Spleen (tissue), 11 donors: Measurements from ENCODE around the gene HOXB4. TPM values are rescaled to one million over a fixed set of nuclear protein-coding genes. Genes with fewer than 3 reads are reported as not detected.

Experiments
- DNase-seq: peaks from one replicate; pipeline ENCODE4 v3.0.0-alpha.2; 2020
- H3K27ac ChIP-seq, 8 donors: fragments of 200-600 bp; sonication (generic) in 7 of 8; 1 replicate in 4 of 8; 2 replicates in 4 of 8; pipeline versions ENCODE4 v1.5.0 to v1.8.0; 2016 to 2021; ENCODE audit warnings: inconsistent platforms in 4 of 8, mild to moderate bottlenecking in 4 of 8, moderate library complexity in 1 of 8
- H3K27me3 ChIP-seq, 7 donors: fragments of 200-600 bp; sonication (generic) in 6 of 7; replicated peaks in 1 of 7; 1 replicate in 4 of 7; 2 replicates in 3 of 7; pipeline versions ENCODE4 v1.5.0 to v1.8.0; 2016 to 2021; ENCODE audit warnings: inconsistent platforms in 3 of 7, mild to moderate bottlenecking in 1 of 7
- H3K36me3 ChIP-seq, 6 donors: fragments of 200-600 bp; sonication (generic) in 5 of 6; 1 replicate in 4 of 6; 2 replicates in 2 of 6; pipeline versions ENCODE4 v1.5.0 to v1.8.0; 2016 to 2021; ENCODE audit warnings: inconsistent platforms in 2 of 6
- H3K4me1 ChIP-seq, 6 donors: fragments of 200-600 bp; sonication (generic) in 5 of 6; 1 replicate in 3 of 6; 2 replicates in 3 of 6; pipeline versions ENCODE4 v1.5.0 to v1.8.0; 2016 to 2021; ENCODE audit warnings: inconsistent platforms in 3 of 6
- H3K4me3 ChIP-seq, 8 donors: fragments of 200-600 bp; sonication (generic) in 7 of 8; 1 replicate in 4 of 8; 2 replicates in 4 of 8; pipeline versions ENCODE4 v1.5.0 to v1.8.0; 2016 to 2021; ENCODE audit warnings: inconsistent platforms in 4 of 8, mild to moderate bottlenecking in 4 of 8, moderate library complexity in 2 of 8
- H3K9me3 ChIP-seq, 8 donors: fragments of 200-600 bp; sonication (generic) in 7 of 8; 1 replicate in 4 of 8; 2 replicates in 4 of 8; pipeline versions ENCODE4 v1.5.0 to v1.8.0; 2016 to 2021; ENCODE audit warnings: inconsistent platforms in 4 of 8
- CTCF ChIP-seq, 11 experiments: fragments of 200-600 bp in 7 of 11; fragments of 450-650 bp in 4 of 11; sonication (generic) in 4 of 11; IDR thresholded peaks in 8 of 11; conservative IDR thresholded peaks in 3 of 11; 1 replicate in 7 of 11; 2 replicates in 4 of 11; pipeline versions ENCODE4 v1.4.0 to v1.8.0; 2016 to 2021; ENCODE audit warnings: antibody characterized with exemption in 11 of 11, inconsistent platforms in 4 of 11, mild to moderate bottlenecking in 1 of 11
- POLR2A ChIP-seq, 3 donors: fragments of 450-650 bp; IDR thresholded peaks; one replicate each; pipeline ENCODE4 v1.5.1; 2017; ENCODE audit warnings: antibody characterized with exemption in 3 of 3, mild to moderate bottlenecking in 1 of 3
- POLR2AphosphoS5 ChIP-seq, 3 donors: sonication (generic); formaldehyde crosslinking; IDR thresholded peaks; one replicate each; pipeline ENCODE4 v1.5.1; 2017; ENCODE audit warnings: antibody characterized with exemption in 3 of 3
- WGBS, 5 donors: extraction: QIAGEN DNeasy Blood & Tissue Kit in 3 of 5; methylation state at CpG; one replicate each; pipeline versions ENCODE4 v1.1.5 to v1.1.7; 2013 to 2018; 5-methylcytosine and 5-hydroxymethylcytosine counted together
- intact Hi-C: fragments of 100-400 bp; cut with DNase I; formaldehyde crosslinking; loops from one replicate; pipeline ENCODE4 v1.15.0; 2023; ENCODE audit warnings: low total_unique reads
- polyA plus RNA-seq, 3 donors: library from polyadenylated mRNA; stranded (reverse); fragments of 200-250 nt; gene quantifications; one replicate each; pipeline ENCODE4 v1.2.1, GENCODE V29; 2013
- total RNA-seq, 7 donors: library from RNA; depleted of rRNA in 3 of 7; stranded (reverse); fragments of >200 nt in 3 of 7; fragmentation: NEBNext Ultra II Directional in 4 of 7; extraction: Animal tissue kit (Norgen Biotek cat#: 25700) in 4 of 7; gene quantifications; one replicate each; pipeline versions ENCODE4 v1.1.0 to v1.2.1, GENCODE V29; 2016 to 2021
- donor health status: healthy with polysubstance abuse.
- donor health status: DM: no; HTN: no; CAD: no; lungs with moderate emphysema.
- donor health status: DM: no; HTN: no; CAD: no.
- donor health status: Bipolar disorder and iron deficiency.
- donor health status: healthy.
- donor health status: DM: no; HTN: no; CAD: no.
- donor health status: DM: yes; HTN: yes; CAD: no.

The HOXB4 gene
- total and polyA plus RNA-seq, 10 donors, result 1.9 to 6.4 (median 2.7) TPM

GRCh38 chr17:48600244-48601098, 22.3 kb upstream of the HOXB4 start:
- WGBS, 5 donors, result 85 to 93% (median 87%) methylated on average over 17 of the region's 17 CpGs
- H3K4me3 ChIP-seq, result no peak overlapping the region
- H3K27ac ChIP-seq, result no peak overlapping the region
- intact Hi-C loops, result no loop called here
- H3K4me1 ChIP-seq, result peaks cover 22 to 70% (median 41%) of the 10 kb centered on the region in 6 donors
- H3K27me3 ChIP-seq, result peaks cover 2 to 100% (median 91%) of the 10 kb centered on the region in 7 donors
- no peak for TF ChIP-seq POLR2AphosphoS5 (IDR thresholded peaks at IDR 0.05)
- no peak for DNase-seq
- H3K9me3 ChIP-seq, result no peaks in the 10 kb centered on the region
- H3K36me3 ChIP-seq, result no peaks in the 10 kb centered on the region

DNA sequence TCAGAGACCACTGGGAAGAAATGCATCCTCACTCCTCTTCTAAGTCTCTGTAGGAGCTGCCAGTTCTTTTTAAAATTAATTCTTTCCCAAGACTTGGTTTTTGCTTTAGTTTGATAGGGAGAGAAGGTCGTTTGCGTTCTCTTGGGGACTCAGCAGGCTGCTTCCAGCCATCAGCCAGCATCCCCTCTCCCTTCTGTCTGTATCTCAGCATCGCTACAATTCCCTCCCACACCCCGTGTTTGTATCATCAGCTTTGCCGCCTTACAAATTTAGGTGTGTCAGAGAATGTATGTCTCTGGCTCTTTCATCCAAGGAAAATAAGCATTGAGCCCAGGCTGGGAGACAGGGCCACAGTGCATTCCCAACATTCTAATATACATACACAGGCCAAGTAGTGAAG, 21.2 kb upstream of the HOXB4 start:
- TF ChIP-seq CTCF (IDR thresholded peaks at IDR 0.05 in 8 of 11, conservative IDR thresholded peaks at IDR 0.05 in 3 of 11), result no peak
- TF ChIP-seq POLR2AphosphoS5 (IDR thresholded peaks at IDR 0.05), result no peak
- no peak for TF ChIP-seq POLR2A (IDR thresholded peaks at IDR 0.05)
- Histone ChIP-seq H3K9me3 (no peaks in the 10 kb centered on the region), H3K27ac (no peak overlapping the region), H3K36me3 (no peaks in the 10 kb centered on the region), H3K27me3 (peaks cover 6 to 100% (median 93%) of the 10 kb centered on the region in 7 donors), H3K4me1 (peaks cover 22 to 76% (median 46%) of the 10 kb centered on the region in 6 donors), H3K4me3 (no peak overlapping the region)
- intact Hi-C loops, result no loop called here
- DNase-seq, result no peak
- WGBS, 5 donors, result 84 to 96% (median 91%) methylated on average over 5 of the region's 5 CpGs

- Histone ChIP-seq H3K36me3 (no peaks in the 10 kb centered on the region), H3K4me3 (no peak overlapping the region), H3K27ac (peak overlapping the region in 1 of 8 donors; percentile 85), H3K4me1 (peaks cover 22 to 76% (median 50%) of the 10 kb centered on the region in 6 donors), H3K27me3 (peaks cover 6 to 100% (median 93%) of the 10 kb centered on the region in 7 donors), H3K9me3 (no peaks in the 10 kb centered on the region)
- intact Hi-C loops, result no loop called here
- whole genome bisulfite sequencing, 5 donors, result 49 to 77% (median 56%) methylated on average over 7 of the region's 7 CpGs
- no peak for DNase-seq
- no peak for TF ChIP-seq CTCF (IDR thresholded peaks at IDR 0.05 in 8 of 11, conservative IDR thresholded peaks at IDR 0.05 in 3 of 11)
- TF ChIP-seq POLR2AphosphoS5 (IDR thresholded peaks at IDR 0.05), result no peak
- TF ChIP-seq POLR2A (IDR thresholded peaks at IDR 0.05), result no peak
Measured at GRCh38 chr17:48598736-48599135, 20.6 kb upstream of the HOXB4 start.

DNA sequence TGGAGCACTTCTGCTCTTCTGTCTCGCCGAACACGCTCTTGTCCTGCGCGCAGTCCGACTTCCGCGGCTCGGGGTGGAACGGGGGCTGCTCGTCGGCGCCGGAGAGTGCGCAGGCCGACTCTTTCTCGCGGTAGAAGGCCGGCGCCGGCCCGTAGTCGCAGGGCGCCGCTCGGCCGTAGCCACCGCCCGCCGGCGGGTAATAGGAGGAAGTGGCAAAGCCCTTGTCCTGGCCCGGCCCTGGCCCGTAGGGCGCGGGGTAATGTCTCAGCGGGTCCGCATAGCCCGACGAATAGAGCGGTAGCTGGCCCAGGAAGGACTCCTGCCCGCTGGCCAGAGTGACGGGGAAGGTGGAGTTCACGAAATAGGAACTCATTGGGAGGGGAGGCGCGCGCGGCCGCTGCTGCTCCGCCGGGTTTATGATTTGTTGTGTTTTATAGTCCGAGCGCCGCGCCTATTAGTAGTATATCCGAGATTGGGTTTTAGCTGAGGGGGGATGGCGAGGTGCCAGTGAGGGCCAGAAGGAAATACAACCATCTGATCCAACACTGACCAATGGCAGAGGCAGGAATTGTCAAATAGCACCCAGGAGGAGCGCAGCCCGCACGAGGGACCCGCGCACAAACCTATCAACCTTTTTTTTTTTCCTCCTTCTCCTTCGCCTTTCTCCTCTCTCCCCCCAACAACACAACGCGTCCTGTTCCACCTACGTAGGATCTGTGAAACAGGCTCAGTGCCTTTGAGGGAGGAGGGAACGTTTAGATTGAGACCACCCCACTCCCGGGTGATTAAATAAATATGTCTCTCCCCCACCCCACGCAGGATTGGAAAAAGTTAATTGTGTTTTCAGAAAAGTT, 19.9 kb upstream of the HOXB4 start:
- TF ChIP-seq CTCF (IDR thresholded peaks at IDR 0.05 in 8 of 11, conservative IDR thresholded peaks at IDR 0.05 in 3 of 11), result no peak
- TF ChIP-seq POLR2AphosphoS5 (IDR thresholded peaks at IDR 0.05), result peak; percentile 22 to 79 (median 73)
- TF ChIP-seq POLR2A (IDR thresholded peaks at IDR 0.05), result peak in 1 of 3 donors; percentile 16
- peak overlapping the region in 7 of 8 donors; percentile 55 to 85 (median 76) for H3K27ac ChIP-seq
- H3K4me3 ChIP-seq, result peak overlapping the region; percentile 39 to 74 (median 47)
- H3K27me3 ChIP-seq, result peaks cover 6 to 100% (median 92%) of the 10 kb centered on the region in 7 donors
- H3K36me3 ChIP-seq, result no peaks in the 10 kb centered on the region
- WGBS, 5 donors, result 1 to 3% (median 2%) methylated on average over 34 to 68 of the region's 68 CpGs
- H3K4me1 ChIP-seq, result peaks cover 26 to 77% (median 56%) of the 10 kb centered on the region in 6 donors
- DNase-seq, result peak; percentile 83
- H3K9me3 ChIP-seq, result no peaks in the 10 kb centered on the region
- intact Hi-C loops, result no loop called here
